ENCODE measurements around the gene ATP10D.

The ATP10D gene

DNA sequence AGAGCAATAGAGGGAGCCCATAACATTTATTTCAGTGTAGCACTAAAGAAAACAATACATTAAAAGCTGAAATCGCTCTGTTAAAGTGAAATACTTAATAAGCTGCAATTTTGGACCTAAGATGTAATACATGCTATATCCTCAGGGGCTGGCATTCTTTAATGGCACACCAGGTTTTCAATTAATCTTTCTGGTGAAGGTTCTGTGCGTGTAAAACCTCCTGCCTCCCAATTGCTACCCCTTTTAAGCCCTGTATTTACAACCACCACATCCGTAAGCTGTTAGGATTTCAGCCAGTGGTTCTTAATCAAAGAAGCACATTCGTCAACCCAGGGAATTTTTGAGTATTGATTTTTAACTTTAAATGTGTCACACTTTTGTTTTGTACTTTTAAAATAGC is 14.0 kb upstream of the ATP10D start:
- TF ChIP-seq, protein P1, sequence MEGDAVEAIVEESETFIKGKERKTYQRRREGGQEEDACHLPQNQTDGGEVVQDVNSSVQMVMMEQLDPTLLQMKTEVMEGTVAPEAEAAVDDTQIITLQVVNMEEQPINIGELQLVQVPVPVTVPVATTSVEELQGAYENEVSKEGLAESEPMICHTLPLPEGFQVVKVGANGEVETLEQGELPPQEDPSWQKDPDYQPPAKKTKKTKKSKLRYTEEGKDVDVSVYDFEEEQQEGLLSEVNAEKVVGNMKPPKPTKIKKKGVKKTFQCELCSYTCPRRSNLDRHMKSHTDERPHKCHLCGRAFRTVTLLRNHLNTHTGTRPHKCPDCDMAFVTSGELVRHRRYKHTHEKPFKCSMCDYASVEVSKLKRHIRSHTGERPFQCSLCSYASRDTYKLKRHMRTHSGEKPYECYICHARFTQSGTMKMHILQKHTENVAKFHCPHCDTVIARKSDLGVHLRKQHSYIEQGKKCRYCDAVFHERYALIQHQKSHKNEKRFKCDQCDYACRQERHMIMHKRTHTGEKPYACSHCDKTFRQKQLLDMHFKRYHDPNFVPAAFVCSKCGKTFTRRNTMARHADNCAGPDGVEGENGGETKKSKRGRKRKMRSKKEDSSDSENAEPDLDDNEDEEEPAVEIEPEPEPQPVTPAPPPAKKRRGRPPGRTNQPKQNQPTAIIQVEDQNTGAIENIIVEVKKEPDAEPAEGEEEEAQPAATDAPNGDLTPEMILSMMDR (IDR thresholded peaks at IDR 0.05): no peak
- Histone ChIP-seq H3K27ac (no peak overlapping the region), H3K36me3 (no peaks in the 10 kb centered on the region), H3K4me1 (no peaks in the 10 kb centered on the region), H3K27me3 (no peaks in the 10 kb centered on the region), H3K4me3 (no peak overlapping the region), H3K9me3 (no peaks in the 10 kb centered on the region)
- intact Hi-C loops (cut with DNase I; ENCODE audit: low total_unique reads): no loop called here
- no peak for DNase-seq

DNA sequence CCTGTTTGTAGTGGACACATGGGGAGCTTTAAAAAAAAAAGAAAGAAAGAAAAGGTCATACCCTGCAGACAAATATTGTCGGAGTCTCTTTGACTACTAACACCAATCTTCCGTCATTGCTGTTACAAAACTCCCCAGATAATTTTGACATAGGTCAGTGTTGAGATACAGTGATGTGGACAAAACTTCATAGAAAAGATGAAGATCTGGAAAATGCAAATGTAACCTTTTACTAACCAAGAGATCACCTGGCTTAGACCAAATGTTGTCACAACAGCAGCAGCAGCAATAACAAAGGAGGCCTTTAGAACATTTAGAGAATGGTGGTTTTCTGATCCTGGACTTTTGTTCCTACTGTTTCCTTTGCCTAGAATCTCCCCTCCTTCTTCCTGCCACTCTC is 13.5 kb upstream of the ATP10D start:
- TF ChIP-seq, protein P1 (IDR thresholded peaks at IDR 0.05): no peak

GRCh38 chr4:47473141-47473750 is 11.8 kb upstream of the ATP10D start:
- H3K36me3 ChIP-seq: no peaks in the 10 kb centered on the region
- no peak for DNase-seq
- H3K27ac ChIP-seq: no peak overlapping the region
- TF ChIP-seq, protein P1 (IDR thresholded peaks at IDR 0.05): no peak
- H3K4me1 ChIP-seq: no peaks in the 10 kb centered on the region
- intact Hi-C loops (cut with DNase I; ENCODE audit: low total_unique reads): no loop called here
- H3K27me3 ChIP-seq: no peaks in the 10 kb centered on the region
- H3K9me3 ChIP-seq: no peaks in the 10 kb centered on the region
- no peak overlapping the region for H3K4me3 ChIP-seq

More for the DNA sequence above, 13.5 kb upstream of the ATP10D start:
- Histone ChIP-seq H3K4me3 (no peak overlapping the region), H3K9me3 (no peaks in the 10 kb centered on the region), H3K27ac (no peak overlapping the region), H3K4me1 (no peaks in the 10 kb centered on the region), H3K27me3 (no peaks in the 10 kb centered on the region), H3K36me3 (no peaks in the 10 kb centered on the region)
- intact Hi-C loops (cut with DNase I; ENCODE audit: low total_unique reads): no loop called here
- no peak for DNase-seq

DNA sequence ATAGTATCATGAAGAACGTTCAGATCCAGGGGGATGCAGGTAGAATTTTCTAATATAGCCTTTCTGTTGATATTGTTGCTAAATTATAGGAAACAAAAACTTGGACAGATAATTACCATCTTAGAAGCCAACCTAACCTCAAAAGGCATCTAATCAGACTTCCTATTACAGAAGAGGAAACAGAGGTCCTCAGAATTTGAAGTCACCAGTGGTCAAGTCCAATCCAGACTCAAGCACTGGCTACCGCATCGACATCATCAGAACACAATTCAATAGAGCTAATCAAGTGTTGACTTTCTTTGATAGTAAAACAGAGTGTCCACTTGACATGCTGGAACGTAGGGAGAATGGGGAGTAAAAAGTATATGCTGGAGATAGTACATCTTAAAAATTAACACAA is 10.3 kb upstream of the ATP10D start:
- no peak overlapping the region for H3K4me3 ChIP-seq
- no peaks in the 10 kb centered on the region for H3K4me1 ChIP-seq
- no peak for DNase-seq
- no peaks in the 10 kb centered on the region for H3K27me3 ChIP-seq
- intact Hi-C loops (cut with DNase I; ENCODE audit: low total_unique reads): no loop called here
- no peaks in the 10 kb centered on the region for H3K36me3 ChIP-seq
- H3K9me3 ChIP-seq: no peaks in the 10 kb centered on the region
- H3K27ac ChIP-seq: no peak overlapping the region
- TF ChIP-seq, protein P1 (IDR thresholded peaks at IDR 0.05): no peak

GRCh38 chr4:47475411-47475810 is 9.7 kb upstream of the ATP10D start:
- Histone ChIP-seq H3K4me3 (no peak overlapping the region), H3K9me3 (no peaks in the 10 kb centered on the region), H3K27ac (no peak overlapping the region), H3K36me3 (no peaks in the 10 kb centered on the region), H3K27me3 (no peaks in the 10 kb centered on the region), H3K4me1 (no peaks in the 10 kb centered on the region)
- intact Hi-C loops (cut with DNase I; ENCODE audit: low total_unique reads): no loop called here
- no peak for DNase-seq
- TF ChIP-seq, protein P1 (IDR thresholded peaks at IDR 0.05): no peak

DNA sequence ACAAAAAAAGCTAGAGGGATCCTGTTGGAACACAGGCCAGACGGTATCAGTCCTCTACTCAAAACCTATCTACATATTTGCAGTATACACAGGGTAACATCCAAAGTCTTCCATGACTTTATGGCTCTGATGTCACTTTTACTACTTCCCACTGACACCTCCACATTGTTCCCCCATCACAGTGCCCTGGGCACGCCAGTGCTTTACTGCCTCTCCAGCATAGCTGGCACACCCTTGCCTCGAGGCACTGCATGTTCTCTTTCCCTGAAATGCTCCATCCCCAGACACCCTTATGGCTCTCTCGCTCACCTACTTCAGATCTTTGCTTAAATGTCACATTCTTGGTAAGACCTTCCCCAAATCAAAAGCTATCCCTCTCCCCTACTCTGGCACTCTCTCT is 6.3 kb upstream of the ATP10D start:
- H3K4me3 ChIP-seq: no peak overlapping the region
- H3K27ac ChIP-seq: no peak overlapping the region
- no peaks in the 10 kb centered on the region for H3K36me3 ChIP-seq
- DNase-seq: no peak
- TF ChIP-seq, protein P1 (IDR thresholded peaks at IDR 0.05): no peak
- H3K4me1 ChIP-seq: peaks cover 0 to 2% (median 0%) of the 10 kb centered on the region in 4 donors
- H3K27me3 ChIP-seq: no peaks in the 10 kb centered on the region
- intact Hi-C loops (cut with DNase I; ENCODE audit: low total_unique reads): no loop called here
- no peaks in the 10 kb centered on the region for H3K9me3 ChIP-seq
